ENCODE measurements around the gene HACL1. TPM values are rescaled to one million over a fixed set of nuclear protein-coding genes. Genes with fewer than 3 reads are reported as not detected.

Gene HACL1
- total RNA-seq, 1 donor from 2014 or later = 24.8 TPM

GRCh38 chr3:15636028-15636709, 34.8 kb upstream of the HACL1 start:
- Mint-ChIP-seq H3K27ac (peak overlapping the region; percentile 79), H3K27me3 (ENCODE audit: insufficient read depth) (no peaks in the 10 kb centered on the region), H3K36me3 (ENCODE audit: low read depth) (no peaks in the 10 kb centered on the region), H3K9me3 (no peaks in the 10 kb centered on the region), H3K4me3 (peak overlapping the region; percentile 51), H3K4me1 (ENCODE audit: low read depth) (peaks cover 66% of the 10 kb centered on the region)
- intact Hi-C loops (cut with micrococcal nuclease) = loop anchor here (1.0 to 10.0 kb wide), 7 partner anchors 11 to 319 kb away; no protein-coding TSS in a partner anchor
- DNase-seq (ENCODE audit: low spot score) = peak; percentile 30

GRCh38 chr3:15635121-15635661, 33.8 kb upstream of the HACL1 start:
- Mint-ChIP-seq H3K27me3 (ENCODE audit: insufficient read depth) (no peaks in the 10 kb centered on the region), H3K36me3 (ENCODE audit: low read depth) (no peaks in the 10 kb centered on the region), H3K4me1 (ENCODE audit: low read depth) (peaks cover 76% of the 10 kb centered on the region), H3K9me3 (no peaks in the 10 kb centered on the region), H3K4me3 (no peak overlapping the region), H3K27ac (no peak overlapping the region)
- DNase-seq (ENCODE audit: low spot score) = no peak
- intact Hi-C loops (cut with micrococcal nuclease) = loop anchor here (5.0 to 10.0 kb wide), 2 partner anchors 138 to 320 kb away; no protein-coding TSS in a partner anchor

GRCh38 chr3:15634671-15635070, 33.3 kb upstream of the HACL1 start:
- Mint-ChIP-seq H3K4me3 (no peak overlapping the region), H3K27me3 (ENCODE audit: insufficient read depth) (no peaks in the 10 kb centered on the region), H3K36me3 (ENCODE audit: low read depth) (no peaks in the 10 kb centered on the region), H3K4me1 (ENCODE audit: low read depth) (peaks cover 81% of the 10 kb centered on the region), H3K9me3 (no peaks in the 10 kb centered on the region), H3K27ac (no peak overlapping the region)
- intact Hi-C loops (cut with micrococcal nuclease) = loop anchor here (5.0 to 10.0 kb wide), 2 partner anchors 137 to 320 kb away; no protein-coding TSS in a partner anchor
- DNase-seq (ENCODE audit: low spot score) = no peak

GRCh38 chr3:15633766-15634598, 32.6 kb upstream of the HACL1 start:
- intact Hi-C loops (cut with micrococcal nuclease) = loop anchor here (10.0 kb wide), 1 partner anchor 321 kb away; no protein-coding TSS in a partner anchor
- DNase-seq (ENCODE audit: low spot score) = no peak
- no peak overlapping the region for H3K27ac Mint-ChIP-seq
- peaks cover 76% of the 10 kb centered on the region for H3K4me1 Mint-ChIP-seq (ENCODE audit: low read depth)
- H3K4me3 Mint-ChIP-seq = no peak overlapping the region
- H3K27me3 Mint-ChIP-seq (ENCODE audit: insufficient read depth) = no peaks in the 10 kb centered on the region
- no peaks in the 10 kb centered on the region for H3K9me3 Mint-ChIP-seq
- no peaks in the 10 kb centered on the region for H3K36me3 Mint-ChIP-seq (ENCODE audit: low read depth)

- DNase-seq (ENCODE audit: low spot score) = no peak
These were observed 31.8 kb upstream of the HACL1 start for GRCh38 chr3:15633159-15633558.

DNA sequence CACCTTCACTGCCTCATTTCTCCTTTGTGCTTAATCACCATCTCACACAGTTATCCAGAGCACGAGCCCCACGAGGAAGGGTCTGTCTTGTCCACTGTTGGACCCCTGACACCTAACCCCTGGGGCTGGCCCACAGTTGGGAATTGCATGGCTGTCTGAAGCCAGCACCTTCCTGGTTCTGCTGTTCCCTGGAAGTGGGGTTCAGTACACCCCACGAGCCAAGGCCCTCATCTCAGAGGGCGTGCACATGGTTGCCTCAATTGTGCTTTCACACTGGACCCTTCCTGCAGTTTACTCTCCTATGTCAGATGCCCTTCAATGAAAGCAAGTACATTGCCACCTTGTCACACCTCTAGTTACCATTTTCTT, 30.8 kb upstream of the HACL1 start:
- no peak for DNase-seq (ENCODE audit: low spot score)
- Mint-ChIP-seq H3K4me3 (no peak overlapping the region), H3K36me3 (ENCODE audit: low read depth) (no peaks in the 10 kb centered on the region), H3K27me3 (ENCODE audit: insufficient read depth) (no peaks in the 10 kb centered on the region), H3K4me1 (ENCODE audit: low read depth) (peaks cover 58% of the 10 kb centered on the region), H3K9me3 (no peaks in the 10 kb centered on the region), H3K27ac (no peak overlapping the region)
- intact Hi-C loops (cut with micrococcal nuclease) = loop anchor here (10.0 kb wide), 1 partner anchor 323 kb away; no protein-coding TSS in a partner anchor

More at GRCh38 chr3:15633159-15633558, 31.8 kb upstream of the HACL1 start:
- H3K27me3 Mint-ChIP-seq (ENCODE audit: insufficient read depth) = no peaks in the 10 kb centered on the region
- H3K4me1 Mint-ChIP-seq (ENCODE audit: low read depth) = peaks cover 67% of the 10 kb centered on the region
- H3K36me3 Mint-ChIP-seq (ENCODE audit: low read depth) = no peaks in the 10 kb centered on the region
- H3K4me3 Mint-ChIP-seq = no peak overlapping the region
- no peak overlapping the region for H3K27ac Mint-ChIP-seq
- no peaks in the 10 kb centered on the region for H3K9me3 Mint-ChIP-seq
- intact Hi-C loops (cut with micrococcal nuclease) = loop anchor here (10.0 kb wide), 1 partner anchor 322 kb away; no protein-coding TSS in a partner anchor

DNA sequence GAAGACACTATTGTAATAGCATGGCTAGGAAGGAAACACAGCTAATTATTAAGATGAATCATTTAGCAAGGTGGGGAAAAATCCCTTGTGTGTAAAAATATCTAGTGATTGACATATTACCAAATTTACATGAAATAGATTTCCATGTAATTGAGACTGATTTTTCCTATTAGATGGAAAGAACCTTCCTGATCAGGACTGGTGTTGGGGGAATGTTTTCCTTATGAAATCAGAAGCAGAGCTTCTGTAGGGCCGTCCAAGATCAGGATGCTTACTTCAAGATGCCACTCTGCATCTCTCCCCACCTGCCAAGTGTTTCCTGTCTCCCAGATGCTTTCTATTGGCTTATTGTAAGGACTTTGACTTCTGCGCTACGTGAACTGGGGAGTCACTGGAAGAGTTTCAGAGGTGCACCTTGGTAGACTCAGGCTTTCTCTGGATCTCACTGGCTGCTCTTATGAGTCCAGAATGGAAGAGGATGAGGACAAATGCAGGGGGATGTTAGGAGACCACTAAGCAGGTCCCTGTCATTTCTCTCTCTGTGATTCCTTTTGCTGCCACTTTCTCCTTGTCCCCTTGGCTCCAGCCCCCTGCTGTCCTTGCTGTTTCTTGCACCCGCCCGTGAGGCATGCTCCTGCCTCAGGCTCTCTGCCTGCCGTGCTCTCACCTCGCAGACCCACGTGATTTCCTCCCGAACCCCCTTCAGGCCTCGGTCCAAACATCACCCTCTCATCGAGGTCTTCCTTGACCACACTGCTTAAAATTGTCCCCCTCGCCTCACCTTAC, 30.2 kb upstream of the HACL1 start:
- no peak overlapping the region for H3K4me3 Mint-ChIP-seq
- peaks cover 53% of the 10 kb centered on the region for H3K4me1 Mint-ChIP-seq (ENCODE audit: low read depth)
- intact Hi-C loops (cut with micrococcal nuclease) = loop anchor here (2.0 to 10.0 kb wide), 3 partner anchors 15 to 547 kb away; no protein-coding TSS in a partner anchor
- no peak overlapping the region for H3K27ac Mint-ChIP-seq
- H3K27me3 Mint-ChIP-seq (ENCODE audit: insufficient read depth) = no peaks in the 10 kb centered on the region
- no peaks in the 10 kb centered on the region for H3K36me3 Mint-ChIP-seq (ENCODE audit: low read depth)
- H3K9me3 Mint-ChIP-seq = no peaks in the 10 kb centered on the region
- no peak for DNase-seq (ENCODE audit: low spot score)

DNA sequence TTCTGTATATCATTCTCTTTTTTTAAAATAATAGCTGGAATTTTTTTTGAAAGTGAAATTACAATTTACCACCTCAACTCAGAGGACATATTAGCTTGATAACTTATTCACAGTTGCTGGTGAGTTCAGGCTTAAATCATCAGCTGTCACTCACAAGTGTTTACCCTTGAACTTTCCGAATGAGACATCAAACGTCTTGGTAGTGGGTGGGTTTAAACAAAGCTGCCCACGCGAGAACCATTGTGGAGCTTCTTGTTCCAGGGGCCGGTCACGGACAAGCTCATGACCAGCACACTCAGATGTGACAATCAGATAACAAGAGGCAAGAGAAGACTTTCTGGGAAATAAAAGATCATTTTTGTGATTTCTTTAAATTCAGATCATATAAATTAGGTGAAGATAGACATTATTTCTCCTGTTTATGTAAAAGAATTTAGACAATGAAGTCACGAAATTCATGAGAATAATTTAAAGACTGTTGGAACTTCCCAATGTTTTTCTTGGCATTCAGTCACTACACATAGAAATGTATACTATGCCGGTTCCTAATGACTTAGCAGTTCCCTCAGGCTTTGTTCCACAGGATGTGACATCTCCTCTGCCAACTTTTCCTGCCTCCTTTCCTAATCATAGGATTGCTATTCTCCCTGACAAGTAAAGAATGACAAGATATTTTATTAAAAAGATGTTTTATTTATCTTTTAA, 29.4 kb upstream of the HACL1 start:
- DNase-seq (ENCODE audit: low spot score) = no peak
- Mint-ChIP-seq H3K36me3 (ENCODE audit: low read depth) (no peaks in the 10 kb centered on the region), H3K27me3 (ENCODE audit: insufficient read depth) (no peaks in the 10 kb centered on the region), H3K27ac (peak overlapping the region; percentile 62), H3K4me3 (peak overlapping the region; percentile 17), H3K9me3 (no peaks in the 10 kb centered on the region), H3K4me1 (ENCODE audit: low read depth) (peaks cover 51% of the 10 kb centered on the region)
- intact Hi-C loops (cut with micrococcal nuclease) = loop anchor here (1.0 to 10.0 kb wide), 9 partner anchors 16 to 617 kb away; partner anchors contain the start of genes ANKRD28, BTD and HACL1

DNA sequence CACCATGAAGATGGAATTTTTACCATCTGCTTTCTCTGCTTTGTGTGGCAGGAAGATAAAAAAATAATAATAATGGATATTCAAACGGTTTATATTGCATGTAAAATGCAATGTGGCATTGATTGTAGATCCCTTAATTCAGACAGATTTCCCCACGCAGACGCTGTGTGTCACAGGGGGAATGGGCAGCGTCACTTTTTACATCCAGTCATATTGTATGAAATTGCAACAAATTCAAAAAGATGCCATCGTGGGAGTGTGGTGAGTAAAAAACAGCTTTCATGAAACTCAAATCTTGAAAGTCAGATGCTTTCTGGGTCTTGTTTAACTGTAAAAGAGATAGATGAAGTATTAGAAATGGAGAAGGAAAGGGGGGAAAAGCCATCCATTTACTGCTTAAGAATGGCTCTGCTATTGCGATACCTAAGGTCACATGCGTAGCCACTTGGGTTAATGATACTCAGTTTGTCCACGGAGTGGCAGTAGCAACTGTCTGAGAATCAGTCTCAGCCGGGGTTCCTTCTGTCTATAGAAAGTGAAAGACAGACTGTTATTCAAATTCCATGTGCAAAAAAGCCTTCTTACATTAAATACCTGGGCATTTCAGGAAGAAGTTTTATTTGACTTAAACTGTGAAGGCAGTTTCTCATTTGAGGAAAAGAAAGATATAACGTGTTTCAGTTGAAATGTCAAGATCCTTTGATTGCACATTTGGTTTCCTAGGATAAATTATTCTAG, 28.7 kb upstream of the HACL1 start:
- DNase-seq (ENCODE audit: low spot score) = peak; percentile 69
- Mint-ChIP-seq H3K4me1 (ENCODE audit: low read depth) (peaks cover 49% of the 10 kb centered on the region), H3K27ac (peak overlapping the region; percentile 62), H3K36me3 (ENCODE audit: low read depth) (no peaks in the 10 kb centered on the region), H3K9me3 (no peaks in the 10 kb centered on the region), H3K4me3 (peak overlapping the region; percentile 48), H3K27me3 (ENCODE audit: insufficient read depth) (no peaks in the 10 kb centered on the region)
- intact Hi-C loops (cut with micrococcal nuclease) = loop anchor here (1.0 to 10.0 kb wide), 9 partner anchors 17 to 617 kb away; partner anchors contain the start of genes ANKRD28, BTD and HACL1

- Mint-ChIP-seq H3K27ac (no peak overlapping the region), H3K27me3 (ENCODE audit: insufficient read depth) (no peaks in the 10 kb centered on the region), H3K9me3 (peaks cover 7% of the 10 kb centered on the region), H3K36me3 (ENCODE audit: low read depth) (peaks cover 7% of the 10 kb centered on the region), H3K4me3 (no peak overlapping the region), H3K4me1 (ENCODE audit: low read depth) (peaks cover 55% of the 10 kb centered on the region)
- intact Hi-C loops (cut with micrococcal nuclease) = no loop called here
- DNase-seq (ENCODE audit: low spot score) = no peak
These were observed 27.6 kb upstream of the HACL1 start for GRCh38 chr3:15628967-15629366.
